Mesenchymal stem cell (in vitro differentiated cells and primary cell): ENCODE data around the gene SLC9A7.

ENCODE experiments used
- DNase-seq: peaks from one replicate; pipeline ENCODE4 v3.0.0-alpha.2; 2013
- H2AFZ ChIP-seq: one replicate; pipeline ENCODE4 v1.6.1; 2013; ENCODE audit warnings: low read depth, mild to moderate bottlenecking, control low read depth, inconsistent platforms, low read length, moderate library complexity
- H2AK5ac ChIP-seq: 2 replicates; pipeline ENCODE4 v1.6.1; 2013; ENCODE audit warnings: low read length, moderate library complexity, mild to moderate bottlenecking, inconsistent platforms; ENCODE audit not compliant: severe bottlenecking
- H2BK120ac ChIP-seq: one replicate; pipeline ENCODE4 v1.6.1; 2013; ENCODE audit warnings: low read depth, mild to moderate bottlenecking, inconsistent platforms, low read length, moderate library complexity
- H2BK12ac ChIP-seq, 2 experiments: one replicate each; pipeline ENCODE4 v1.6.1; 2013; ENCODE audit warnings: inconsistent platforms in 2 of 2, low read length in 2 of 2, mild to moderate bottlenecking in 2 of 2, moderate library complexity in 2 of 2, control low read depth in 1 of 2
- H2BK15ac ChIP-seq: one replicate; pipeline ENCODE4 v1.6.1; 2013; ENCODE audit warnings: mild to moderate bottlenecking, low read depth, inconsistent platforms; ENCODE audit not compliant: poor library complexity, severe bottlenecking
- H2BK5ac ChIP-seq: 2 replicates; pipeline ENCODE4 v1.6.1; 2013; ENCODE audit warnings: low read depth, mild to moderate bottlenecking, low read length, control low read depth, inconsistent platforms; ENCODE audit not compliant: poor library complexity, severe bottlenecking
- H3K14ac ChIP-seq, 2 experiments: one replicate each; pipeline ENCODE4 v1.6.1; 2013; ENCODE audit warnings: inconsistent platforms in 2 of 2, low read length in 2 of 2, control low read depth in 1 of 2, mild to moderate bottlenecking in 1 of 2, moderate library complexity in 1 of 2
- H3K18ac ChIP-seq, 2 experiments: one replicate each; pipeline ENCODE4 v1.6.1; 2013; ENCODE audit warnings: inconsistent platforms in 2 of 2, low read length in 2 of 2, control low read depth in 1 of 2, low read depth in 1 of 2, mild to moderate bottlenecking in 1 of 2
- H3K23ac ChIP-seq, 2 experiments: one replicate each; pipeline ENCODE4 v1.6.1; 2013; ENCODE audit warnings: inconsistent platforms in 2 of 2, low read length in 2 of 2, mild to moderate bottlenecking in 2 of 2, moderate library complexity in 2 of 2, control low read depth in 1 of 2
- H3K27ac ChIP-seq: 2 replicates; pipeline ENCODE4 v1.5.1; 2013; ENCODE audit warnings: mild to moderate bottlenecking, moderate library complexity, low read length, control low read depth, inconsistent platforms; ENCODE audit not compliant: poor library complexity, severe bottlenecking
- H3K27me3 ChIP-seq, 2 experiments: 2 replicates each; pipeline versions ENCODE4 v1.6.1 to v1.7.0; 2013; ENCODE audit warnings: low read length in 2 of 2, mild to moderate bottlenecking in 2 of 2, moderate library complexity in 2 of 2, control low read depth in 1 of 2, inconsistent platforms in 1 of 2; ENCODE audit not compliant: control insufficient read depth in 1 of 2, insufficient read depth in 1 of 2
- H3K36me3 ChIP-seq, 2 experiments: 2 replicates each; pipeline versions ENCODE4 v1.6.1 to v1.7.0; 2013; ENCODE audit warnings: low read length in 2 of 2, control low read depth in 1 of 2, inconsistent platforms in 1 of 2, low read depth in 1 of 2, mild to moderate bottlenecking in 1 of 2; ENCODE audit not compliant: insufficient read depth in 2 of 2, control insufficient read depth in 1 of 2
- H3K4ac ChIP-seq, 2 experiments: one replicate each; pipeline ENCODE4 v1.6.1; 2013; ENCODE audit warnings: inconsistent platforms in 2 of 2, low read length in 2 of 2, mild to moderate bottlenecking in 2 of 2, moderate library complexity in 2 of 2, control low read depth in 1 of 2, low read depth in 1 of 2
- H3K4me1 ChIP-seq: 2 replicates; pipeline ENCODE4 v1.6.1; 2013; ENCODE audit warnings: low read depth, low read length, control low read depth; ENCODE audit not compliant: control insufficient read depth, insufficient read depth
- H3K4me2 ChIP-seq: 2 replicates; pipeline ENCODE4 v1.6.1; 2013; ENCODE audit warnings: low read length, mild to moderate bottlenecking, inconsistent platforms; ENCODE audit not compliant: poor library complexity, severe bottlenecking
- H3K4me3 ChIP-seq, 2 experiments: 2 replicates each; pipeline versions ENCODE4 v1.5.1 to v1.7.0; 2013; ENCODE audit warnings: low read length in 2 of 2, mild to moderate bottlenecking in 2 of 2, control low read depth in 1 of 2, low read depth in 1 of 2; ENCODE audit not compliant: insufficient read depth in 1 of 2
- H3K79me1 ChIP-seq: replicated peaks from 2 replicates; pipeline ENCODE4 v1.6.1; 2013; ENCODE audit warnings: mild to moderate bottlenecking, control low read depth, low read length, inconsistent platforms; ENCODE audit not compliant: poor library complexity, severe bottlenecking
- H3K9ac ChIP-seq: 2 replicates; pipeline ENCODE4 v1.7.0; 2013; ENCODE audit warnings: mild to moderate bottlenecking, low read length, moderate library complexity
- H3K9me3 ChIP-seq: 2 replicates; pipeline ENCODE4 v1.7.0; 2013; ENCODE audit warnings: mild to moderate bottlenecking, low read length; ENCODE audit not compliant: control insufficient read depth
- H4K8ac ChIP-seq: one replicate; pipeline ENCODE4 v1.6.1; 2013; ENCODE audit warnings: inconsistent platforms, mild to moderate bottlenecking, low read length, moderate library complexity
- H4K91ac ChIP-seq: one replicate; pipeline ENCODE4 v1.6.1; 2013; ENCODE audit warnings: mild to moderate bottlenecking, low read length, inconsistent platforms
- WGBS: methylation state at CpG from one replicate; pipeline ENCODE4 v1.1.7; 2013; ENCODE audit warnings: mixed read lengths; 5-methylcytosine and 5-hydroxymethylcytosine counted together

Gene SLC9A7

GRCh38 chrX:46580613-46581012, 178.3 kb downstream of the SLC9A7 start:
- no peak overlapping the region for H3K4me2 ChIP-seq
- no peak overlapping the region for H2BK5ac ChIP-seq
- no peak overlapping the region for H3K4me3 ChIP-seq
- H3K23ac ChIP-seq: no peak overlapping the region
- H2BK120ac ChIP-seq: no peak overlapping the region
- H3K9me3 ChIP-seq: no peaks in the 10 kb centered on the region
- H3K27me3 ChIP-seq: no peaks in the 10 kb centered on the region
- H2BK12ac ChIP-seq: no peak overlapping the region
- H2AK5ac ChIP-seq: no peak overlapping the region
- H2AFZ ChIP-seq: no peak overlapping the region
- no peak overlapping the region for H4K8ac ChIP-seq
- H3K18ac ChIP-seq: no peak overlapping the region
- H3K27ac ChIP-seq: no peak overlapping the region
- H3K79me1 ChIP-seq: peaks cover 7% of the 10 kb centered on the region
- no peak overlapping the region for H4K91ac ChIP-seq
- no peak for DNase-seq
- no peaks in the 10 kb centered on the region for H3K36me3 ChIP-seq
- H3K9ac ChIP-seq: no peak overlapping the region
- 100% methylated on average over 4 of the region's 6 CpGs for WGBS
- no peak overlapping the region for H2BK15ac ChIP-seq
- H3K4me1 ChIP-seq: peaks cover 3% of the 10 kb centered on the region
- no peak overlapping the region for H3K14ac ChIP-seq
- H3K4ac ChIP-seq: no peak overlapping the region

GRCh38 chrX:46579250-46579649, 179.7 kb downstream of the SLC9A7 start:
- H2BK15ac ChIP-seq: no peak overlapping the region
- no peak overlapping the region for H4K8ac ChIP-seq
- H3K36me3 ChIP-seq: no peaks in the 10 kb centered on the region
- no CpG with 5 or more reads among the region's 1 CpG for WGBS
- no peaks in the 10 kb centered on the region for H3K9me3 ChIP-seq
- H2AK5ac ChIP-seq: no peak overlapping the region
- H2BK12ac ChIP-seq: no peak overlapping the region
- no peak overlapping the region for H3K18ac ChIP-seq
- H3K4ac ChIP-seq: no peak overlapping the region
- H2AFZ ChIP-seq: no peak overlapping the region
- H3K27me3 ChIP-seq: no peaks in the 10 kb centered on the region
- no peak overlapping the region for H2BK120ac ChIP-seq
- peaks cover 8% of the 10 kb centered on the region for H3K79me1 ChIP-seq
- H4K91ac ChIP-seq: no peak overlapping the region
- H2BK5ac ChIP-seq: no peak overlapping the region
- H3K4me2 ChIP-seq: no peak overlapping the region
- no peak overlapping the region for H3K27ac ChIP-seq
- no peak overlapping the region for H3K23ac ChIP-seq
- H3K4me1 ChIP-seq: peaks cover 13% of the 10 kb centered on the region
- no peak overlapping the region for H3K4me3 ChIP-seq
- no peak overlapping the region for H3K14ac ChIP-seq
- H3K9ac ChIP-seq: no peak overlapping the region
- DNase-seq: no peak

GRCh38 chrX:46577221-46578005, 181.5 kb downstream of the SLC9A7 start:
- Histone ChIP-seq H3K79me1 (peaks cover 8% of the 10 kb centered on the region), H4K91ac (no peak overlapping the region), H3K4me3 (peak overlapping the region in 1 of 2 experiments; percentile 83), H3K18ac (no peak overlapping the region), H3K14ac (no peak overlapping the region), H4K8ac (no peak overlapping the region), H3K4me2 (no peak overlapping the region), H3K27me3 (no peaks in the 10 kb centered on the region), H3K9ac (peak overlapping the region; percentile 79), H2BK5ac (no peak overlapping the region), H2AFZ (no peak overlapping the region), H3K4ac (no peak overlapping the region), H3K27ac (no peak overlapping the region), H3K23ac (no peak overlapping the region), H3K4me1 (peaks cover 13% of the 10 kb centered on the region), H2BK12ac (no peak overlapping the region), H2BK120ac (no peak overlapping the region), H3K9me3 (no peaks in the 10 kb centered on the region), H2AK5ac (no peak overlapping the region), H3K36me3 (no peaks in the 10 kb centered on the region), H2BK15ac (no peak overlapping the region)
- 100% methylated on average over 3 of the region's 7 CpGs for WGBS
- DNase-seq: peak; percentile 28

GRCh38 chrX:46576458-46576857, 182.5 kb downstream of the SLC9A7 start:
- Histone ChIP-seq H3K27me3 (peaks cover 0 to 6% of the 10 kb centered on the region in 2 experiments), H2AK5ac (no peak overlapping the region), H3K4me2 (peak overlapping the region; percentile 27), H2BK15ac (no peak overlapping the region), H3K23ac (no peak overlapping the region), H2BK120ac (no peak overlapping the region), H2AFZ (no peak overlapping the region), H3K4ac (no peak overlapping the region), H3K9me3 (no peaks in the 10 kb centered on the region), H3K14ac (no peak overlapping the region), H3K4me3 (peak overlapping the region in 1 of 2 experiments; percentile 83), H4K8ac (no peak overlapping the region), H4K91ac (no peak overlapping the region), H3K4me1 (peaks cover 13% of the 10 kb centered on the region), H3K9ac (peak overlapping the region; percentile 79), H3K18ac (no peak overlapping the region), H3K27ac (no peak overlapping the region), H3K79me1 (peaks cover 8% of the 10 kb centered on the region), H2BK5ac (no peak overlapping the region), H2BK12ac (no peak overlapping the region), H3K36me3 (no peaks in the 10 kb centered on the region)
- DNase-seq: no peak
- WGBS: 56% methylated on average over 2 of the region's 3 CpGs
